T-helper 22 cell (primary cell): ENCODE results near the gene MAMDC4.
"Not testable (repeated sequence)": the region's sequence is repeated elsewhere in the genome, so short reads cannot be mapped to it uniquely, and the experiment has no call there.

Experiments used
- DNase-seq: peaks from one replicate; pipeline ENCODE4 v3.0.0-alpha.2; 2020; ENCODE audit warnings: low read depth

Gene MAMDC4

DNA sequence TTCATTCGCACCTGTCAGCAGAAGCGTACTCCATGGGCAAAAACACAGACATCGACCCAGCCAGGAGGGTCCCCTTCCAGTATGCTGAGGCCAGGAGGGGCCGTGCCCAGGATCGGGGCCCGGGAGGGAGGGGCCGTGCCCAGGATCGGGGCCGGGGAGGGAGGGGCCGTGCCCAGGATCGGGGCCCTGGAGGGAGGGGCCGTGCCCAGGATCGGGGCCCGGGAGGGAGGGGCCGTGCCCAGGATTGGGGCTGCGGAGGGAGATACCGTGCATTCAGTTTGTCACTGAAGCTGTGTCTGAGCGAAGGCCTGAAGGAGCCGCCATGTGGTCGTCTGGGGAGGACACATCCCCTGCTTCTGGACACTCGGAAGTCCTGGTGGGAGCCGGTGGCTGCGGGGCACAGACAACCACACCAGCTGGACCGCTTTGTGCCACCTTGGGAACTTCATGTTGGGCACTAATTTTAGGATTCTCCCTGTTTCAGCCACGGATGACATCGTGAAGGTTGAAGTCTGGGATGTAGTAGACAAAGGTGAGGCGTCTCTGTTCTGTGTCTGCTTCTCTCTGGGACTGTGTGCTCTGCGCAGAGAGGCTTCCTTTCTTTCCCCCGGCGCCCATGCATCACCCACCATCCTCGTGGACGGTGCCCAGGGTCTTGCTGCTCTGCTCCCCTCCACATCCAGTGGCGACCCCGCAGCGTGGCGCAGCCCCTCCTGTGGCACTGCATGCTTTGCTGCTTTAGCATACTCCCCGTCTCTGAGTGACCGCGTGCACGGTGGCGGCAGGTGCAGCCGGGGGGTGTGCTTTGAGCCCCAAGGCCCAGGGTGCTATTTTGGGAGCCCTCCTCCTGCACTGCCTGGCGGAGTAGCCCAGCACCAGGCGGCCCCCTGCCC is 26.6 kb upstream of the MAMDC4 start:
- no peak for DNase-seq

DNA sequence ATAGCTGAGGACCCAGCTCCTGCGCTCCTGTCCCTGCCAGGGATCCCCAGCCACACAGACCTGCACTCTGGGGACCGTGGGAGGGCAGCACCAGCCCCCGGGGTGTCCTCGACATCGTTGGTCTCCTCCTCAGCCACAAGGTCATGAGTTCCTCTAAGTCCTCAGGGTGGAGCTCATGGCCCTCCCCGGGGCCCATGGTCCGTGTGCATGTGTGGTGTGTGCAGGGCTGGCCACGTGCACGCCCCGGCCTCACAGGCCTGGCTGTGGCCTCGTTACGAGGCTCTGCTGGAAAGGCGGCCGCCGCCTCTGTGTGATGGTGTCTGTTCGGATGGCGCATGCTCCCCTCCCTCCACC is 26.0 kb upstream of the MAMDC4 start:
- no peak for DNase-seq

DNA sequence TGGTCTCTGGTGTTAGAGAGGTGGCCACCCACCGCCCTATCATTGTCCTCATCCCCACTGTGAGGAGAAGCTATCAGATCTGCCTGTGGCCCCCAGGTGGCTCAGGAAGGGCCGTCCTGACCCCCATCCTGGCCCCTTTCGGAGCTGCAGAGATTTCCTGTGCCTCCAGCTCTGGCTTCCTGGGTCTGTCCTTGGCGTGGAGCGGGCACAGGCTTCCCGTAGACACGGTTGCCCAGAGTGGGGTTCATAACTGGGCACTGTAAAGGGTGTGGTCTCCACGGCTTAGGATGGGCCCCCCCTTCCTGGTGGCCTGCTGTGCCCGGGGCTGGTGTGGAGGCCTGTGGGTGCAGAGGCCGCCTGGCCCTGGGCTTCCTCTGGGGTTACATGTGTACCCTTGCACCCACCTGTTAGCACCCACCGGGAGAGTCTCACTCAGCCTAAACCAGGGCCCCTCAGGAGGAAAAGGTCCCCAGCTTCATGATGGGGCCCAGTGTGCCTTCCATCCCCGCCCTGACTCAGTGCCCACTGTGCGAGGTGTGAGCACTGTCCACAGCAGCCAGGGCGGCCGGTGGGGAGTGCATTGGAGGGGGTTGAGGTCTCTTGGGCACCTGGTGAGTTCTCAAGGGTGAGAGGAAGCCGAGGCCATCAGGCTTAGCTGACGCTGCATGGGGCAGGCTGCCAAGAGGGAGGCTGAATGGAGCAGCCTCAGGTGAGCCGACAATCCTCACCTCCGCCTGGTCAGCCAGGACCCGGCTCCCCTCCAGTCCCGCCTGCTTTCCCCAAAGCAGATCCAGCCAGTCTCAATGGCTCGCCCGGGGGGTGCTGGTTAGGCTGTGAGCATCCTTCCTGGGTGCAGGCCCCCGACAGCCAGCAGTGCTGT is 25.2 kb upstream of the MAMDC4 start:
- no peak for DNase-seq

DNA sequence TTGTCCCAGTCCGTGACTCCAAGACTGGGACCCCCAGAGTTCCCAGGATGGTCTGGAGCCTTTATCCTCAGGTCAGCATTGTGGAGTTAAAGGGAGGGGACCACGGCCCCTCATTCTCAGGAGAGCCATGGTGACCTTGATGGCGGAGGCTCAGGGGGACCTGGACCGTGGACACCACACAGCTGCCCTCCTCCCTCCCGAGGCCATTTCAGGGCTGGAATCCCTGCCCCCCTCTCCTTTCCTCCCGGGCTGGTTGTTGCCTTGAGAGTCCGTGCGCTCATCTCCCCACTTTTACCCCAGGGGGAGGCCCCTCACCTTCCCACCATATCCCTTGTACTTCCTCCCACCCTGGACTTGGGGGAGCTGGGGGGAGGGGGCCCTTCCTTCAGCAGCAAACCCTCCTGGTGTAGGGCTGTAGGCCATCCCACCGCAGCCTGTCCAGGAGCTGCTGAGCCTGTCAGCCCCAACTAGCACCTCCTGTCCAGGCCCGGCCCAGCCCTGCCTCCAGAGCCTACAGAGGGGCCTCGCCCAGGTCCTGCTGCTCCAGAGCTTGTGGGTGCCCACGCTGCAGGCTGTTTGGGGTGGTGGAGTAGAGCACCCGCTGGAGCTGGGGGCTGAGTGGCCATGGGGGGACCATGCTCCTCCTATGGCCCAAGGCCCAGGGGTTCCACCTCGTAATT is 24.2 kb upstream of the MAMDC4 start:
- DNase-seq = no peak

DNA sequence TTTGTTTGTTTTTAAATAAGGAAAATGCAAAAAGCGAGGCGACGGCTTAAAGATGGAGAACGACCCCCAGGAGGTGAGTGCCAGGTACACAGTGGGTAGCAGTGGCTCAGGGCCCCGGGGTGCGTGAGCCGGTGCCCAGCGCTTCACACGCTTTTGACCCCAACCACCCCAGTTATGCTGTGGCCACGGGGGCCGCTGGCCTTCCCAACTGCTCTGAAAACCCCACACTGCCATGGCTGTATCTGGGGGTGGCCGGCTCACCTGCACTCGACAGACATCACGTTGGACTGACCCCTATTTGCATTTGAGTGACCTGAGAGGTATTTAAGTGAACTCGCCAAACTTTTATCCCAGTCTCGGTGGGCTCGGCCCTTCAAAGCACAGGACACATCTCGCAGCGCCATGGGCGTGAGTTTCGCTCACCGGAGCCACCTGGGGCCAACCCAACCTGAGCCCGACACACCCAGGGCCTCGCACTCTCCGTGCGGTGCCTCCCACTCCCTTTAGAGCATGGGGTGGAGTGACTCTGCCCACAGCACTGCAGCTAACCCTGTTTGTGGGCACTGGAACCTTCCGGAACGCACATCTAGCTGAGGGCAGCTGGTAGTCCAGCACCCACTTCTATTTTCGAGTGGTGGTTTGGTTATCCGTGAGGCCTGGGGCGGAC is 23.5 kb upstream of the MAMDC4 start:
- no peak for DNase-seq

DNA sequence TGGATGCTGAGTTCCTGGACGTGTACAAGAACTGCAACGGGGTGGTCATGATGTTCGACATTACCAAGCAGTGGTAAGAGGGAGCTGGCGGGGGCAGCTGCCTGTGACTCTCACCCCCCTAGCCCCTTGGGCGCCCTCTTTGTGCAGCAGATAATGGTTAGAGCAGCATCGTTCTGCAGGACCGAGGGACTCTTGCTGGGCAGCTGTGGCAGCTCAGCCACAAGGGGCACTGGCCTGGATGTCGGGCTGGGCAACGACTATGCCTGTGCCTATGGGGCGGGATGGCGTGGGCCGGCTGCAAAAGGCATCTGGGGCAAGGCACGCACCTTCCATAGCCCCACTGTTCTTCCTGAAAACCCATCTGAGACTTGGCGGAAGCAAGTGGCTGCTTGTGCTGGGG is 22.7 kb upstream of the MAMDC4 start:
- DNase-seq = no peak

DNA sequence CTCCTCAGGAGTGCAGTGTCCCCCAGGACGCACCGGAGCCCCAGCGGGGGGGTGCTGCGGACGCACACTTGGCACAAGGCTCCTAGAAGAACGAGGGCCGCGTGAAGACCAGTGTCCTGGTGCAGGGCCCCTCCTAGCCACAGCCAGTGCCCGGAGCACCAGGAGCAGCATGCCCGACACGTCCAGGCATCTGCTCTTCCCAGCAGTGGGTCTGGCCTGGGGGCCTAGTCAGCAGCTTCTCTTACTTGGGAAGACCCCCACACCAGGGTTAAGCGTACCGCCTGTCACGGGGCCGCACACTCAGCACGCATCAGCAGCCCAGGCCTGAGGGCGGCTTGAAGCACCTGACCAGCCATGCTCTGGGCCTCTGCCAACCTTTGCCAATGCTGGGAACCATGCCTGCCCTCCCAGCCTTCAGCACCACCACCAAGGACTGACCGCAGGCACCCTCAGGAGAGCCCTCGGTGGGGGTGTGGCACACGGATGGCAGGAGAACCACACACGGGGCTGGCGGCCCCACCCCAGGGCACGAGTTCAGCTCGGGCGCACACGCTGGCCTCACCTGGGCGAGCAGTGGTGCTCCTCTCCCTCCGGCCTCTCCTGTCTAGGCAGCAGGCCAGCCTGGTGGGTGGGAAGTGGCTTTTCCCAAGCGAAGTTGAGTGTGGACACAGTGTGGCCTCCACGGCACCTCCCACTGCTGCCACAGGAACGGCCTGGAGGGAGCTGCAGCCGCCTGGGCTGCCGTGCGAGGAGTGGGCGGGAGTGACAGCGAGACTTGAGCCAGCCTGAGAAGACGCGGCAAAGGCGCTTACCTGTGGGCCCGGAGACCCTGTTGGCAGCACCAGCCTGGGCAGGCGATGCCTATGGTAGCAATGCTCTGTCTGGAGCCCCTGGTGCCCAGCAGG is 21.9 kb upstream of the MAMDC4 start:
- no peak for DNase-seq

DNA sequence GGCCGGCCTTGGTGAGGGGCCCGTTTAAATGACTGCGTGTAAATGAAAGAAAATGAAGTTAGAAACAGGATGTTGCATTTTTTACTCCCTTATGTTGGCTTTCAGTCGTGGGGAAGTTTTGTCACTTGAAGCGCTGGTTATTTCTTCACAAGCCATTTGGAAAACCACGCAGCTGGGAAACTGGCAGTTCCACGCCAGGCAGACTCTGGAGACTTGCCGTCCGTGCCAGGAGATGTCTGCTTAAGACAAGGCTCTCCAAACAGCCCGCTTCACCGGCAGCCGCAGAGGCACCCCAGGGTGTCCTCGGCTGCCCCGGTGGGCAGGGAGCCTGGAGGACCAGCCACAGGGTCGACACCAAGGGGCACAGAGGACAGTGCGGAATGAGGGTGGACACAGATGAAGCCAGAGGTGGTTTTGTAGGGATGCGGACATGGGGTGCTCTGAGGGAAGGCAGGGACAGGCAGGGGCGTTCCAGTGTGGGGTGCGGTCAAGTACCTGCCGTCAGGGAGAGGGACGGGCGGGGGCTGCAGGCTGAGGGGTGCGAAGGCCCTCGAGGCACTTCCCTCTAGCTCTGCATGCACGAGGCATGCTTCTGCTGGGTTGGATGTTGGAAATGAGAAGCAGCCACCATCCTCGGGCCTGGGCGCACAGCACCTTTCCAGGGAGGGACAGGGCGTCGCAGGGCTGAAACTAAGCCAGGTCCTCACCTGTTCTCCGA is 21.0 kb upstream of the MAMDC4 start:
- no peak for DNase-seq

DNA sequence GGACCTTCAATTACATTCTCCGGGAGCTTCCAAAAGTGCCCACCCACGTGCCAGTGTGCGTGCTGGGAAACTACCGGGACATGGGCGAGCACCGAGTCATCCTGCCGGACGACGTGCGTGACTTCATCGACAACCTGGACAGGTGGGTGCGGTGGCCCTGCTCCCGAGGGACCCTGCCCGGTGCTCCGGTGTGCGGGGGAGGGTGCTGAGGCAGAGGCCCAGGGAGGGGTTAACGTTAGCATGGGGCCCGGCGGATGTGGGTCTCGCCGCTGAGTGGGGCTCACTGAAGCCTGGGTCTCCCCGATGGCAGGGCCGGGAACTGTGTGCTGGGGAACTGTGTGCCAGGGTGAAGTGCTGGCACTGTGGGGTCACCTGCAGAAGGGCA is 20.4 kb upstream of the MAMDC4 start:
- no peak for DNase-seq

DNA sequence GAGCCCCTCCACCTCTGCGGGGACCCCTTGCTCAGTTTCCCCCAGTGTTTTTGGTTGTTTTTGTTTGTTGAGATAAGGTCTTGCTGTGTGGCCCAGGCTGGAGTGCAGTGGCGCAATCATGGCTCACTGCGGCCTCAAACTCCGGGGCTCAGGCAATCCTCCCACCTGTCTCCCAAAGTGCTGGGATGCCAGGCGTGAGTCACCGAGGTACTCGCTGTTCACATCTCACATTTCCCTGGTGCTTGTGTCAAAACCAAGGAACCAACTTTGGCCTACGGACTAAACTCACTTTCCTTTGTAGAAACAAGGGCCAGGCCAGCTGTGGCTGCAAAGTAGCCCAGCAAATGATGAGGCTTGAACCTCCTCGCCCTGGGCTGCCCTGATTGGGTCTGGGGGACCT is 19.6 kb upstream of the MAMDC4 start:
- no peak for DNase-seq

DNA sequence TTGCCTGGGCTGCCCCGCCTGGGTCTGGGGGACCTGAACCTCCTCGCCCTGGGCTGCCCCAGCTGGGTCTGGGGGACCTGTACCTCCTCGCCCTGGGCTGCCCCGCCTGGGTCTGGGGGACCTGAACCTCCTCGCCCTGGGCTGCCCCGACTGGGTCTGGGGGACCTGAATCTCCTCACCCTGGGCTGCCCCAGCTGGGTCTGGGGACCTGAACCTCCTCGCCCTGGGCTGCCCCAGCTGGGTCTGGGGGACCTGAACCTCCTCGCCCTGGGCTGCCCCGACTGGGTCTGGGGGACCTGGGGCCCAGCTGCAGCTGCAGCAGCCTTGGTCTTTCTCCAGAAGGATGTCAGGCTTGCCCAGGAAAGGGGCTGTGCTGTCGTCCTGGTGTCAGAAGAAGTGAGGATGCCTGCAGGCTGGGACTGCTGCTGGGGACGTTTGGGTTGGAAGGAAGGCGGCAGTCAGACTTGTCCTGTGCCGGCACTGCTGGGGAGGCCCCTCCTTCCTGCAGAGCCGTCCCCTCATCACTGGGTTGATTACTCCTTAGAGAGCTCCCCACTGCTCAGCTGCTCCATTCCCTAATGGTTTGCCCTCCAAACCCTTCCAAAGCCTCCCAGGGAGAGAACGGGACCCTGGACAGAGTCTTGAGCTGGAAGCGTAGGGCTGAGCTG is 18.6 kb upstream of the MAMDC4 start:
- DNase-seq = not testable (repeated sequence)

DNA sequence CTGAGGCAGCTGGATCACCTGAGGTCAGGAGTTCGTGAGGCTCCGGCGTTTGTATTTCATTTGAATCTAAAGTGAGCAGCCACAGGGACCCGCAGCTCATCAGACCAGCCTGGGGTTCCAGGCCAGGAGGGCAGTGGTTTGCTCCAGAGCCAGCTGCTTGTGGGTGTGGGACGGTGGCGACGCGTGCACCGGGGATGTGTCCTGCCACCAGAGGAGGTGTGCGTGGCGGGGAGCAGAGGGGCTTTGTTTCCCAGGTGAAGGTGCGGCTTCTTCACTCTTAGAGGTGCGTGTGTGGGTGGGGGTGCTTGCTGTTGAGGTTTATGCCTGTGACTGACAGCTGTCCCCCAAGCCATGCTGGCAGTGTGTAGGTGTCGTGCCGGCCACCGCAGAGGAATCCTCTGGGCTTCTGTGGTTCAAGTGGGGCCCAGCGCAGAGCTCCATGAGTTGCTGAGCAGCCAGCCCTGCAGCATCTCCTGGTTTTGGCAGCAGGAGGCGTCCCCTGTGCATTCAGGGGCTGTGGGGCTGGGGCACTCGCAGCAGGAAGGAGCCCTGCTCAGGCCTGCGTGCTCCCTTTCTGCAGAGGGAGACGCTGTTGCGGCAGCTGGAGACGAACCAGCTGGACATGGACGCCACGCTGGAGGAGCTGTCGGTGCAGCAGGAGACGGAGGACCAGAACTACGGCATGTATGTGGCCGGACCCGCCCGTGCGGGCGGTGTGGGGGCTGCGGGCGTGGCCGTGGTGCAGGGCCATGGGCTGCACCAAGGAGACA is 16.8 kb upstream of the MAMDC4 start:
- DNase-seq = no peak

DNA sequence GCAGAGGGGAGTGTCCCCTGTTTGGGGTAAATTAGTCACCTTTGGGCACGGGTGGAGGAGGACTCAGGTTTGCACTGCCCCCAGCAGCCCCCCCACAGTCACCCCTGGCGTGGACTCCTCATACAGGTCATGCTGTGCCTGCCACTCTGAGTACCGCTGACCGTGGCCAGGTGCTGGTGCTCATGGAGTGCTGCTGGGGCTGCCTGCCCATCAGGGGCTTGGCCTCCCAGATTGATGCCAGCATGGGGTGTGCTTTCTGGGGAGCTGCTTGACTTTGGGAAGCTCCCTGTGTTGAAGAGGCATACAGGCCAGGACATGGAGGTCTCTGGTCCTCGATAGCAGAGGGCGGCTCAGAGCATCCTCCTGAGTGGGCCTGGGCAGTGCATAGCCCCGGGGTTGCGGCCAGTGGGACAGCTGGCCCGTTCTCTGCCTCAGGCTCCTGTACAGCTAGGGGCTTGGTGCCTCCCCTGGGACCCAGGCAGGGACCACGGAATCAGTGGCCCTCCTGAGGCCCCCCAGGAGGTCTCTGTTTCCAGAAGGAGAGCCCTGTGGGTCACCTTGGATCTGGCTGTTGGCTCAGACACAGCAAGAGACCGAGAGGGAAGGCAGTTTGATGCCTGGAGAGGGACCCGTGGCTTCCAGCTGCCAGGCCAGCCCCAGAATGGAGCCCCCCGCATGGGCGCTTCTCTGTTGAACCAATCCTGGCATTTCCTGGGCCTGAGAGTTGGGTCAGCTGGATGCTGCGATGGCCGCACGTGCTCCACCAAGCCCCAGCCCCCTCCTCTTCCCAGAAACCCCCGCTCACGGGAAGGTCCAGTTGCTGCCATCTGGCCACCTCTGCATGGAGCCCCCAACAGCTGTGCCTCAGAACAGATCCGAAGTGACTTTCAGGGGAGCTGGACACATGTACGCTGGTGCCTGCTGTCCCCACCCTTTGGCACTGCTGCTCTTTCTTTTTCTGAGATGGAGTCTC is 15.9 kb upstream of the MAMDC4 start:
- no peak for DNase-seq

DNA sequence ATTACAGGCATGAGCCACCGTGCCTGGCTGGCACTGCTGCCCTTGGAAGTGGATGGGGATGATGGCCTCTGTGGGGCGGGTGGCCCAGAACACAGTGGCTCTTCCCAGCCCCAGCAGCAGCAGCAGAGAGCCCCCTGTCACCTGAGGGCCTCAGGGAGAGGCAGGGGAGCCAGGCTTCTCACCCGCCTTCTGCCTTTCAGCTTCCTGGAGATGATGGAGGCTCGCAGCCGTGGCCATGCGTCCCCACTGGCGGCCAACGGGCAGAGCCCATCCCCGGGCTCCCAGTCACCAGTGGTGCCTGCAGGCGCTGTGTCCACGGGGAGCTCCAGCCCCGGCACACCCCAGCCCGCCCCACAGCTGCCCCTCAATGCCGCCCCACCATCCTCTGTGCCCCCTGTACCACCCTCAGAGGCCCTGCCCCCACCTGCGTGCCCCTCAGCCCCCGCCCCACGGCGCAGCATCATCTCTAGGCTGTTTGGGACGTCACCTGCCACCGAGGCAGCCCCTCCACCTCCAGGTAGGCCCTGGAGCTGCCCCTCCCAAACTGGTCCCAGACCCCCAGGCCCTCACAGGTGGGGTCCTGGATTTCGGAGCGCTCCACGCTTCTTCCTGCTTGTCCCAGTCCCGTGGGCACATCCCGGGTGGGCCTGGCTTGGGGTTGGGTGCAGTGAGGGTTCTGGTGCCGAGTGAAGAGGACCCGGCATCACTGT is 14.8 kb upstream of the MAMDC4 start:
- no peak for DNase-seq

DNA sequence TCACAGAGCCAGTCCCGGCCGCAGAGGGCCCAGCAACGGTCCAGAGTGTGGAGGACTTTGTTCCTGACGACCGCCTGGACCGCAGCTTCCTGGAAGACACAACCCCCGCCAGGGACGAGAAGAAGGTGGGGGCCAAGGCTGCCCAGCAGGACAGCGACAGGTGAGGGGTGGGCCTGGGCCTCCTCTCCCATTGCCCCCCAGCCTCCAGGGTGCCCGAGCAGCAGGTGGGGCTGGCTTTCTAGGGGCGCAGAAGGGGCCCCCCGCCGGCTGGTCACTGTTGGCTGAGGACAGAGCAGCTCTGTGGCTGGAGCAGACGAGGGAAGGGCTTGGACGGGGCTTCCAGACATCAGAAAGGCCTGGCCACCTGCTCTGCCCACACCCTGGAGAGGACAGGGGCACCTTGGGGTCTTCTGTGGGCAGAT is 14.3 kb upstream of the MAMDC4 start:
- DNase-seq = not testable (repeated sequence)

DNA sequence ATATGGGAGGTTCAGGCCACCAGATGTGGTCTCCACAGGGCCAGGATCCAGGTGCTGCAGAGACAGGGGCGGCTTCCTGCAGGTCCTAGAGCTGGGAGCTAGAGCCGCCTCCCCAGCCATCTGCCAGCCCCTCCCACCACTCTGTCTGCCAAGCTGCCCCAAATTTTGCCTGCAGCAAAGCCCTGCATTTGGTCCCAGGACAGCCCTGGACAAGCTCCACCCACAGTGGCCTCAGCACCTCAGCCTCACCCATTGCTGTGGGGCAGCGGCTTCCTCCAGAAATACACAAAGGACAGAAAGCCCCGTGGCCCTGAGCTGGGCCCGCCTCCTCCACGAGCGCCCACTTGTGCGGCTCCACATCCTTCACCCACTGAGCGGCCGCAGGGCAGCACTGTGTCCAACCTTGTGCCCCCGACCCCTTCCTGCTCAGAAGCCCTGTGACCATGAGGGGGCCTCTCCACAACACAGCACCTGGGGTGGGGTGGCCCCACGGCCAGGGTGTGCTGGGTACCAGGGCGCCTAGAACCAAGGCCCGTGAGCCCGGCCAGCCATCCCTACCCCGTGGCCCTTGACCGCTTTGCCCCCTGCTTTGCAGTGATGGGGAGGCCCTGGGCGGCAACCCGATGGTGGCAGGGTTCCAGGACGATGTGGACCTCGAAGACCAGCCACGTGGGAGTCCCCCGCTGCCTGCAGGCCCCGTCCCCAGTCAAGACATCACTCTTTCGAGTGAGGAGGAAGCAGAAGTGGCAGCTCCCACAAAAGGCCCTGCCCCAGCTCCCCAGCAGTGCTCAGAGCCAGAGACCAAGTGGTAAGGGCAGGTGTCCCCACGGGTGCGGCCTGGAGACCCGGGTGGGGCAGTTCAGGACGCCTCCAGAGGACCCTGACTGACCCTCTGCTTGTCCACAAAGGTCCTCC is 13.6 kb upstream of the MAMDC4 start:
- no peak for DNase-seq
